Spleen (tissue), 7 donors: ENCODE data around the gene ABCA12.
"Not testable (repeated sequence)": the region's sequence is repeated elsewhere in the genome, so short reads cannot be mapped to it uniquely, and the experiment has no call there.

Source experiments
- POLR2A ChIP-seq, 3 donors: fragments of 450-650 bp; IDR thresholded peaks; one replicate each; pipeline ENCODE4 v1.5.1; 2017; ENCODE audit warnings: antibody characterized with exemption in 3 of 3, mild to moderate bottlenecking in 1 of 3
- POLR2AphosphoS5 ChIP-seq, 3 donors: sonication (generic); formaldehyde crosslinking; IDR thresholded peaks; one replicate each; pipeline ENCODE4 v1.5.1; 2017; ENCODE audit warnings: antibody characterized with exemption in 3 of 3
- TF ChIP-seq, protein P1 (sequence below), 11 experiments: fragments of 200-600 bp in 7 of 11; fragments of 450-650 bp in 4 of 11; sonication (generic) in 4 of 11; IDR thresholded peaks in 8 of 11; conservative IDR thresholded peaks in 3 of 11; 1 replicate in 7 of 11; 2 replicates in 4 of 11; pipeline versions ENCODE4 v1.4.0 to v1.8.0; 2016 to 2021; ENCODE audit warnings: antibody characterized with exemption in 11 of 11, inconsistent platforms in 4 of 11, mild to moderate bottlenecking in 1 of 11
- donor health status: DM: no; HTN: no; CAD: no; lungs with moderate emphysema.
- donor health status: DM: no; HTN: no; CAD: no.
- donor health status: DM: no; HTN: no; CAD: no.

- TF ChIP-seq, protein P1, sequence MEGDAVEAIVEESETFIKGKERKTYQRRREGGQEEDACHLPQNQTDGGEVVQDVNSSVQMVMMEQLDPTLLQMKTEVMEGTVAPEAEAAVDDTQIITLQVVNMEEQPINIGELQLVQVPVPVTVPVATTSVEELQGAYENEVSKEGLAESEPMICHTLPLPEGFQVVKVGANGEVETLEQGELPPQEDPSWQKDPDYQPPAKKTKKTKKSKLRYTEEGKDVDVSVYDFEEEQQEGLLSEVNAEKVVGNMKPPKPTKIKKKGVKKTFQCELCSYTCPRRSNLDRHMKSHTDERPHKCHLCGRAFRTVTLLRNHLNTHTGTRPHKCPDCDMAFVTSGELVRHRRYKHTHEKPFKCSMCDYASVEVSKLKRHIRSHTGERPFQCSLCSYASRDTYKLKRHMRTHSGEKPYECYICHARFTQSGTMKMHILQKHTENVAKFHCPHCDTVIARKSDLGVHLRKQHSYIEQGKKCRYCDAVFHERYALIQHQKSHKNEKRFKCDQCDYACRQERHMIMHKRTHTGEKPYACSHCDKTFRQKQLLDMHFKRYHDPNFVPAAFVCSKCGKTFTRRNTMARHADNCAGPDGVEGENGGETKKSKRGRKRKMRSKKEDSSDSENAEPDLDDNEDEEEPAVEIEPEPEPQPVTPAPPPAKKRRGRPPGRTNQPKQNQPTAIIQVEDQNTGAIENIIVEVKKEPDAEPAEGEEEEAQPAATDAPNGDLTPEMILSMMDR (IDR thresholded peaks at IDR 0.05 in 8 of 11, conservative IDR thresholded peaks at IDR 0.05 in 3 of 11): not testable (repeated sequence)
- not testable (repeated sequence) for TF ChIP-seq POLR2A, POLR2AphosphoS5 (IDR thresholded peaks at IDR 0.05)
Observed at GRCh38 chr2:215163319-215163718, 24.9 kb upstream of the ABCA12 start.
